DOHH2 (cell line): ENCODE data around the gene KIZ.

ENCODE experiments used
- CTCF ChIP-seq: fragments of 200-600 bp; sonication (generic); IDR thresholded peaks from one replicate; pipeline ENCODE4 v1.5.1; 2014; ENCODE audit warnings: antibody characterized with exemption, mild to moderate bottlenecking, low read depth, low read length; ENCODE audit not compliant: poor library complexity, severe bottlenecking
- EZH2phosphoT487 ChIP-seq: fragments of 200-600 bp; sonication (generic); IDR thresholded peaks from 2 replicates; pipeline ENCODE4 v1.6.1; 2017; ENCODE audit warnings: borderline replicate concordance, mild to moderate bottlenecking, antibody characterized with exemption, low read length, moderate library complexity, mixed read lengths

- TF ChIP-seq CTCF (no peak), EZH2phosphoT487 (no peak)
Measured at GRCh38 chr20:21185849-21186248, 60.0 kb downstream of the KIZ start.
